SK-N-SH treated with all-trans-retinoic acid at 6 μM for 48 hours (cell line): ENCODE results near the gene DTNBP1.

Source experiments
- ATAC-seq: fragments of 200-7000 bp; cut with Tn5 transposase; 3 replicates; pipeline ENCODE4 v1.9.1; 2020; ENCODE audit warnings: mild to moderate bottlenecking, moderate library complexity
- ARNTL ChIP-seq: fragments of 450-650 bp; formaldehyde crosslinking; IDR thresholded peaks from 2 replicates; pipeline ENCODE4 v1.5.0; 2020; ENCODE audit warnings: low read depth, mild to moderate bottlenecking, moderate library complexity, borderline replicate concordance
- BACH2 ChIP-seq: fragments of 250-450 bp; sonication (Bioruptor Pico); IDR thresholded peaks from 2 replicates; pipeline ENCODE4 v1.9.0; 2021; ENCODE audit warnings: mild to moderate bottlenecking, borderline replicate concordance
- CREB5 ChIP-seq: fragments of 250-450 bp; sonication (Bioruptor Pico); IDR thresholded peaks from 2 replicates; pipeline ENCODE4 v1.5.1; 2020; ENCODE audit warnings: low read depth, mild to moderate bottlenecking, moderate library complexity
- CSDC2 ChIP-seq: fragments of 250-450 bp; sonication (Bioruptor Pico); IDR thresholded peaks from 2 replicates; pipeline ENCODE4 v1.5.0; 2020; ENCODE audit warnings: mild to moderate bottlenecking, moderate library complexity
- ESRRG ChIP-seq: fragments of 250-450 bp; sonication (Bioruptor Pico); IDR thresholded peaks from 2 replicates; pipeline ENCODE4 v1.6.1; 2021; ENCODE audit warnings: mild to moderate bottlenecking
- GLIS3 ChIP-seq: fragments of 250-450 bp; sonication (Bioruptor Pico); IDR thresholded peaks from 2 replicates; pipeline ENCODE4 v1.5.0; 2020; ENCODE audit warnings: mild to moderate bottlenecking, moderate library complexity
- ISL1 ChIP-seq: fragments of 250-450 bp; sonication (Bioruptor Pico); IDR thresholded peaks from 2 replicates; pipeline ENCODE4 v2.1.2; 2022; ENCODE audit warnings: mild to moderate bottlenecking, moderate library complexity
- POU6F1 ChIP-seq: fragments of 250-450 bp; sonication (Bioruptor Pico); IDR thresholded peaks from 2 replicates; pipeline ENCODE4 v1.8.0; 2021; ENCODE audit warnings: low read depth, mild to moderate bottlenecking, moderate library complexity, borderline replicate concordance
- PPARA ChIP-seq: fragments of 250-450 bp; sonication (Bioruptor Pico); IDR thresholded peaks from 2 replicates; pipeline ENCODE4 v1.5.0; 2020; ENCODE audit warnings: mild to moderate bottlenecking, borderline replicate concordance
- RARB ChIP-seq: fragments of 250-450 bp; sonication (Bioruptor Pico); IDR thresholded peaks from 2 replicates; pipeline ENCODE4 v1.8.0; 2021; ENCODE audit warnings: mild to moderate bottlenecking, moderate library complexity
- SNAI2 ChIP-seq: fragments of 250-450 bp; sonication (Bioruptor Pico); IDR thresholded peaks from 2 replicates; pipeline ENCODE4 v1.5.0; 2020; ENCODE audit warnings: mild to moderate bottlenecking, moderate library complexity
- TCF4 ChIP-seq: fragments of 250-450 bp; sonication (Bioruptor Pico); IDR thresholded peaks from 2 replicates; pipeline ENCODE4 v1.8.0; 2021; ENCODE audit warnings: mild to moderate bottlenecking, moderate library complexity, borderline replicate concordance
- TOX ChIP-seq: fragments of 250-450 bp; sonication (Bioruptor Pico); IDR thresholded peaks from 2 replicates; pipeline ENCODE4 v1.8.0; 2021; ENCODE audit warnings: mild to moderate bottlenecking, moderate library complexity, borderline replicate concordance
- ZC3H10 ChIP-seq: fragments of 250-450 bp; sonication (Bioruptor Pico); IDR thresholded peaks from 2 replicates; pipeline ENCODE4 v1.5.1; 2021; ENCODE audit warnings: mild to moderate bottlenecking, moderate library complexity
- ZFP30 ChIP-seq: fragments of 450-650 bp; formaldehyde crosslinking; IDR thresholded peaks from 2 replicates; pipeline ENCODE4 v1.5.0; 2022; ENCODE audit warnings: mild to moderate bottlenecking, moderate library complexity
- ZNF565 ChIP-seq: fragments of 450-650 bp; formaldehyde crosslinking; conservative IDR thresholded peaks from 2 replicates; pipeline ENCODE4 v1.5.0; 2020; ENCODE audit warnings: low read depth, mild to moderate bottlenecking, moderate library complexity
- ZNF70 ChIP-seq: fragments of 450-650 bp; formaldehyde crosslinking; IDR thresholded peaks from 2 replicates; pipeline ENCODE4 v1.5.0; 2020; ENCODE audit warnings: mild to moderate bottlenecking, moderate library complexity
- ZNF8 ChIP-seq: fragments of 450-650 bp; formaldehyde crosslinking; IDR thresholded peaks from 2 replicates; pipeline ENCODE4 v1.5.0; 2020; ENCODE audit warnings: mild to moderate bottlenecking, moderate library complexity
- TF ChIP-seq, protein P1 (sequence below): fragments of 250-450 bp; sonication (Bioruptor Pico); IDR thresholded peaks from 2 replicates; pipeline ENCODE4 v1.5.1; 2021; ENCODE audit warnings: mild to moderate bottlenecking, moderate library complexity

DTNBP1 gene

DNA sequence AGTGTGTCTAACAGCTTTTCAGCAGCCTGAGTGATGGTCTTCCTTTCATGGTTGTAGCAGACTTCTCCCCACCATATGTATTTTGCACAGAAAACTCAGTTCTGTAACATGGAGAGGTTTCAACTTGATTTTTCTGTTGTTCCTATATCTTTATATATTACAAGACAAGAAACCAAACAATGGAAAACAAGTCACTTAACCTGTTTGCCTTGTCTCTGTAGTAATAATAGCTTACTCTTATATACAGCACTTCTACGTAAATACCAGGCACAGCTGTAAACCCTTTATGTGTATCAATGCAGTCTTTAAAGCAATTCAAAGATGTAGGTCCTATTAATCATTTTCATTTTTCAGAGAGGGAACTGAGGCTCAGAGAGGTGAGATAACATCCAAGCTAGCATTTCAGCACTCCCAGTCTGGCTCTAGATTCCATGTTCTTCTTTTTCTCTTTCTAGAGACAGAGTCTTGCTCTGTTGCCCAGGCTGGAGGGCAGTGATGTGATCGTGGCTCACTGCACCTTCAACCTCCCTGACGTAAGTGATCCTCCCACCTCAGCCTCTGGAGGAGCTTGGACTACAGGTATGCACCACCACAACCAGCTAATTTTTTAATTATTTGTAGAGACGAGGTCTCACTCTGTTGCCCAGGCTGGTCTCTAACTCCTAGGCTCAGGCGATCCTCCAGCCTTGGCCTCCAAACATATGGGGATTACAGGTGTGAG, 90.4 kb downstream of the DTNBP1 start:
- no peak for TF ChIP-seq BACH2 (CRISPR knock-in tag)
- TF ChIP-seq ZC3H10 (CRISPR knock-in tag), result no peak
- ATAC-seq, result no peak

DNA sequence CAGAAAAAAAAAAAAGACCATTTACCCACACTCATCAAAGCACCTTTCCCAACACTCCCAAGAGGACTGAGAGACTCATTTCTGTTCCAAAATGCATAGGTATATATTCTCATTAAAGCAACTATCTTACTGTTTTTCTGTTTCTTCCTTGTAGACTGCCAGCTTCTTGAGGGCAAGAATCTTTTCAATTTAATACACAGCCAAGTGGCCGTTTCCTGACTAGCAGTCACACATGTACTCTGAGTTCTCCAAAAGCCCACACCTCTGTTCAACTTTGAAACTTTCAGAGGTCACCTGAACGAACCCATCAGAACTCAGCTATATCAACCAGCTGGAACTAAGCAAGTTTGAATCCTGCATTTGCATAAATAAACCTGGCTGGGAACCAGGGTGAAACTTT, 92.7 kb downstream of the DTNBP1 start:
- no peak for ATAC-seq
- TF ChIP-seq BACH2 (CRISPR knock-in tag) (no peak), ISL1 (CRISPR knock-in tag) (no peak), CSDC2 (CRISPR knock-in tag) (no peak), ESRRG (no peak), ZNF8 (CRISPR knock-in tag) (no peak), GLIS3 (CRISPR knock-in tag) (no peak)
- TF ChIP-seq, all 23 proteins: peak for 0

DNA sequence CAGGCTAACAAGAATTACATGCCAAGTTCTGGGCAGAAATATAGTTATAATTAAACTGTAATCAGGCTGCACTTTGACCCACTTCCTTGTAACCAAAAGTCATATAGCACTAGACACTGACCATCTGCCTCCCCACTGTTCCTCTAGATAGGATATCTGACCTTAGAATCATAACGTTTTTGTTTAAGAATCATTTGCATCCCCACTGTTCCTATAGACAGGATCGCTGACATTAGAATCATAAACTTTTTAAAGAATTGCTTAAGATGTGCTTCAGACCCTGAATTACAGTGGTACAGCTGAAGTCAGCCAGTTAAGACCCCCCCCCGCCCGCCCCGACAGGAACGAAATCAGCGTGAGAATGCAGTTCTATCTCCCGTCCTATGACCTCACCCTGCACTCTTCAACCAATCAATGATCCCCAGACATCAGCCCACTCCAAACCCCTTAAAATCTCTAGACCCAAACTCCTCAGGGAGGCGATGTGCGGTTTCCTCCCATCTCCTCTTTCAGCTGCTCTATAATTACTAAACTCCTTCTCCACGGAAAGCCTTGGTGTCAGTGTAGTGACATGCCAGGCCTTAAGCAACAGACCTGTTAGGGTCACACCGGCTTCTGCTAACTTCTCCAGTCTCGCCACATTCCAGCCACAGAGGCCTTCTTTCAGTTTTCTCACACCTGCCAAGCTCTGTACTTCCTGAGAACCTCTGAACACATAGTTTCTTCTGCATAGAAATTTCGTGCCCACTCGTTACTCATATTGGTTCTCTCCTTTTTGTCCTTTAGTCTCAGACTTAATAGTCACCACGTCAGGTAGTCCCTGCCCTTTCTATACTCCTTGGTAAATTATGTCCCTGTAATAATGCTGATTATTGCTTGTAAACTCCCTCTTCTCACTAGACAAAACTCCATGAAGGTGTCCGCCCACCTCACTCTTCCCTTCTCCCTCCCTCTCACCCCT, 93.5 kb downstream of the DTNBP1 start:
- no peak for ATAC-seq
- TF ChIP-seq ESRRG, result no peak
- no peak for TF ChIP-seq RARB (CRISPR knock-in tag)
- TF ChIP-seq TCF4 (CRISPR knock-in tag), result no peak
- no peak for TF ChIP-seq ZNF565 (CRISPR knock-in tag)
- TF ChIP-seq ARNTL (CRISPR knock-in tag), result no peak
- no peak for TF ChIP-seq PPARA
- TF ChIP-seq ZFP30, result no peak
- TF ChIP-seq, protein P1, sequence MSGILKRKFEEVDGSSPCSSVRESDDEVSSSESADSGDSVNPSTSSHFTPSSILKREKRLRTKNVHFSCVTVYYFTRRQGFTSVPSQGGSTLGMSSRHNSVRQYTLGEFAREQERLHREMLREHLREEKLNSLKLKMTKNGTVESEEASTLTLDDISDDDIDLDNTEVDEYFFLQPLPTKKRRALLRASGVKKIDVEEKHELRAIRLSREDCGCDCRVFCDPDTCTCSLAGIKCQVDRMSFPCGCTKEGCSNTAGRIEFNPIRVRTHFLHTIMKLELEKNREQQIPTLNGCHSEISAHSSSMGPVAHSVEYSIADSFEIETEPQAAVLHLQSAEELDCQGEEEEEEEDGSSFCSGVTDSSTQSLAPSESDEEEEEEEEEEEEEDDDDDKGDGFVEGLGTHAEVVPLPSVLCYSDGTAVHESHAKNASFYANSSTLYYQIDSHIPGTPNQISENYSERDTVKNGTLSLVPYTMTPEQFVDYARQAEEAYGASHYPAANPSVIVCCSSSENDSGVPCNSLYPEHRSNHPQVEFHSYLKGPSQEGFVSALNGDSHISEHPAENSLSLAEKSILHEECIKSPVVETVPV (CRISPR knock-in tag), result no peak
- no peak for TF ChIP-seq SNAI2
- no peak for TF ChIP-seq ZNF8 (CRISPR knock-in tag)
- TF ChIP-seq ISL1 (CRISPR knock-in tag), result no peak
- TF ChIP-seq, all 23 proteins: peak for 0

GRCh38 chr6:15562977-15563376, 99.9 kb downstream of the DTNBP1 start:
- ATAC-seq, result no peak
- TF ChIP-seq TOX (CRISPR knock-in tag) (no peak), ZNF8 (CRISPR knock-in tag) (no peak), CREB5 (CRISPR knock-in tag) (no peak), POU6F1 (no peak), ZNF70 (CRISPR knock-in tag) (no peak), ARNTL (CRISPR knock-in tag) (no peak), ZC3H10 (CRISPR knock-in tag) (no peak)

DNA sequence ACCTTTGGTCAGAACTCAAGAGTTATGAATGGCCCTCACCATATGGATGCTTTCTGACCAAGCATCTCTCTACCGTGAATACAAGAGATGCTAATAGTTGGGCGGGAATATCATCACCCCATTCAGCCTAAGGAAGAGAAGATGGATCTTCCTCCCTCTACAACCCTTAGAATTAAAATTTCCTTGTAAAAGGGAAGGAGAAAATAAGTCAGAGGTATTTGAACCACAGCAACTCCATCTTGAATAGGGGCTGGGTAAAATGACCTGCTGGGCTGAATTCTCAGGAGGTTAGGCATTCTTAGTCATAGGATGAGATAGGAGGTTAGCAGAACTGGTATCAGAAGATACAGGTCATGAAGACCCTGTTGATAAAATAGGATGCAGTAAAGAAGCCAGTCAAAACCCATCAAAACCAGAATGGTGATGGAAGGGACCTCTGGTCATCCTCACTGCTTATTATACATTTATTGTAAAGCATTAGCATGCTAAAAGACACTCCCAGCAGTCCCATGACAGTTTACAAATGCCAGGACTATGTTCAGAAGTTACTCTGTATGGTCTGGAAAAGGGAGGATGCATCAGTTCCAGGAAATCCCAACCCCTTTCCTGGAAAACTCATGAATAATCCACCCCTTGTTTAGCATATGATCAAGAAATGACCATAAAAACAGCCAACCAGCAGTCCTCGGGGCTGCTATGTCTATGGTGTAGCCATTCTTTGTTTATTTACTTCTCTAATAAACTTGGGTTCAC, 101.2 kb downstream of the DTNBP1 start:
- TF ChIP-seq ZNF565 (CRISPR knock-in tag) (no peak), ZNF70 (CRISPR knock-in tag) (no peak), BACH2 (CRISPR knock-in tag) (no peak), GLIS3 (CRISPR knock-in tag) (no peak)
- no peak for ATAC-seq
